Right lobe of liver (tissue), 6 donors: ENCODE results near the gene MIGA1. TPM values are rescaled to one million over a fixed set of nuclear protein-coding genes. Genes with fewer than 3 reads are reported as not detected.
A peak's percentile ranks its signal among the peaks of the same experiment; 100 is the strongest.

Experiments
- ATAC-seq, 4 donors: fragments of 200-7000 bp; cut with Tn5 transposase; one replicate each; pipeline ENCODE4 v1.9.1; 2020; ENCODE audit warnings: mild to moderate bottlenecking in 4 of 4, moderate library complexity in 4 of 4
- DNase-seq, 3 donors: peaks; one replicate each; pipeline ENCODE4 v3.0.0-alpha.2; 2020
- H3K27ac ChIP-seq, 3 donors: fragments of 200-600 bp; one replicate each; pipeline ENCODE4 v1.8.0; 2022
- H3K27me3 ChIP-seq, 2 donors: fragments of 200-600 bp; one replicate each; pipeline ENCODE4 v1.8.0; 2022
- H3K36me3 ChIP-seq, 4 donors: fragments of 200-600 bp; sonication (generic) in 1 of 4; one replicate each; pipeline versions ENCODE4 v1.5.1 to v1.8.0; 2017 to 2022; ENCODE audit warnings: control low read depth in 1 of 4
- H3K4me1 ChIP-seq, 4 donors: fragments of 200-600 bp; sonication (generic) in 1 of 4; one replicate each; pipeline versions ENCODE4 v1.5.1 to v1.8.0; 2017 to 2022; ENCODE audit warnings: control low read depth in 1 of 4
- H3K4me3 ChIP-seq, 3 donors: fragments of 200-600 bp; one replicate each; pipeline ENCODE4 v1.8.0; 2022
- H3K9me3 ChIP-seq, 4 donors: fragments of 200-600 bp; sonication (generic) in 1 of 4; one replicate each; pipeline versions ENCODE4 v1.5.1 to v1.8.0; 2017 to 2022; ENCODE audit warnings: control low read depth in 1 of 4
- POLR2A ChIP-seq: fragments of 450-650 bp; IDR thresholded peaks from one replicate; pipeline ENCODE4 v1.6.1; 2017; ENCODE audit warnings: antibody characterized with exemption, mild to moderate bottlenecking
- WGBS: methylation state at CpG from one replicate; pipeline ENCODE4 v1.1.6; 2018; ENCODE audit warnings: low coverage, low lambda C conversion rate; ENCODE audit not compliant: insufficient coverage; ENCODE audit errors: missing lambda C conversion rate; 5-methylcytosine and 5-hydroxymethylcytosine counted together
- intact Hi-C, 2 donors: fragments of 100-400 bp; cut with DNase I; formaldehyde crosslinking; loops; one replicate each; pipeline versions ENCODE4 v1.11.2 to v1.14.1; 2022
- total RNA-seq, 6 experiments: library from RNA; depleted of rRNA in 2 of 6; stranded (reverse); fragments of >200 nt in 2 of 6; fragmentation: NEBNext Ultra II Directional in 3 of 6; extraction: Animal tissue kit (Norgen Biotek cat#: 25700) in 3 of 6; gene quantifications; one replicate each; pipeline versions ENCODE4 v1.1.0 to v1.2.4, GENCODE V29; 2016 to 2023
- TF ChIP-seq, protein P1 (sequence below), 4 donors: fragments of 200-600 bp in 3 of 4; fragments of 450-650 bp in 1 of 4; IDR thresholded peaks; one replicate each; pipeline versions ENCODE4 v1.5.1 to v1.8.0; 2016 to 2022; ENCODE audit warnings: antibody characterized with exemption in 4 of 4, mild to moderate bottlenecking in 2 of 4
- donor health status: DM: no; HTN: yes; CAD: no.
- donor health status: DM: no; HTN: no; CAD: no.
- donor health status: DM: no; HTN: no; CAD: no.
- donor health status: DM: no; HTN: yes; CAD: no.
- donor health status: DM: no; HTN: yes; CAD: no.

MIGA1 gene
- total RNA-seq, 6 experiments from 2014 or later, result 7.7 to 12.2 (median 8.8) TPM

DNA sequence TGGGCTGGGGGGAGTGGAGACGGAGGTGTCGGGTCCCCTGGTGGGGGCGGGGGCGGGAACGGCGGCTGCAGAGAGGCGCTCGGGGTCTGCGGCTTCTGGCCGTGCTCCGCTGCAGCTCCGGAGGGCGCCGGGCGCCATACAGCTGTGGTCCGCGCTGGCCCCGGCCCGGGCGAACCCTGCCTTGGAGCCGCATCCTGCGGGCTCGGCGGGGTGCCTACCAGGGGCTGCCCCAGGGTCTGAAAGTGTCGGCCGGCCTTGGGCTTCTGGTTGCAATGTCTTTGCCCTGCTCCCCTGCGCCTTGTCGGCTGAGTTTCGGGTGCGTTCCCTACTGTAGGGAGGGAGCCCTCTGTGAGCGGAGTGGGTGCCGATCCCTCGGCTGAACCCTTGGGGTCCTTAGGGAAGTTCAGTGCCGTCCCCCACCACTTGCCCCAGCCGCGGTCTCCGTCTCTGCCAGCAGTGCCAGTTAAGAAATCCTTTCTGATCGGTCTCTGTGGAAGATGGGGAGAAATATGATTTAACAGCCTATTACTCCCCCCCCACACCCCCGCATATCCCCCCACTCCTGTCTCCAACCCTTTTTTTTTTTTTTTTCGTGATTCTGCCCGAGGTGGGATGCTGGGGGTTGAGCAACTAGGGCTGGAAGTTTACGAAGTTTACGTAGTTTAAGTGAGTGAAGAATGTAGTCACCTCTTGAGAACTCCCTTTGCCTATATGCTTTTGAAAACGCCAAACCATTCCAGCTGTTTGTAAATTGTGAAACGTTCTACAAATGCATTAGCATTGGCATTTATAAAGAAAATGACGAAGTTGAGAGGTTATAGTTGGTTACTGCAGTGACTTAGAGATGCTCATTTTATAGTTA, 109.6 kb downstream of the MIGA1 start:
- DNase-seq (peak in 2 of 3 donors; percentile 37 to 45), ATAC-seq (peak; percentile 75 to 79 (median 78))
- Histone ChIP-seq H3K4me1 (no peaks in the 10 kb centered on the region), H3K27ac (peak overlapping the region; percentile 31 to 68 (median 60)), H3K4me3 (peak overlapping the region; percentile 60 to 64 (median 62)), H3K36me3 (no peaks in the 10 kb centered on the region), H3K9me3 (no peaks in the 10 kb centered on the region), H3K27me3 (no peaks in the 10 kb centered on the region)
- no peak for TF ChIP-seq POLR2A
- TF ChIP-seq, protein P1, sequence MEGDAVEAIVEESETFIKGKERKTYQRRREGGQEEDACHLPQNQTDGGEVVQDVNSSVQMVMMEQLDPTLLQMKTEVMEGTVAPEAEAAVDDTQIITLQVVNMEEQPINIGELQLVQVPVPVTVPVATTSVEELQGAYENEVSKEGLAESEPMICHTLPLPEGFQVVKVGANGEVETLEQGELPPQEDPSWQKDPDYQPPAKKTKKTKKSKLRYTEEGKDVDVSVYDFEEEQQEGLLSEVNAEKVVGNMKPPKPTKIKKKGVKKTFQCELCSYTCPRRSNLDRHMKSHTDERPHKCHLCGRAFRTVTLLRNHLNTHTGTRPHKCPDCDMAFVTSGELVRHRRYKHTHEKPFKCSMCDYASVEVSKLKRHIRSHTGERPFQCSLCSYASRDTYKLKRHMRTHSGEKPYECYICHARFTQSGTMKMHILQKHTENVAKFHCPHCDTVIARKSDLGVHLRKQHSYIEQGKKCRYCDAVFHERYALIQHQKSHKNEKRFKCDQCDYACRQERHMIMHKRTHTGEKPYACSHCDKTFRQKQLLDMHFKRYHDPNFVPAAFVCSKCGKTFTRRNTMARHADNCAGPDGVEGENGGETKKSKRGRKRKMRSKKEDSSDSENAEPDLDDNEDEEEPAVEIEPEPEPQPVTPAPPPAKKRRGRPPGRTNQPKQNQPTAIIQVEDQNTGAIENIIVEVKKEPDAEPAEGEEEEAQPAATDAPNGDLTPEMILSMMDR (IDR thresholded peaks at IDR 0.05), result no peak
- 10% methylated on average over 10 of the region's 46 CpGs for WGBS
- intact Hi-C loops, result loop anchor here in 1 of 2 donors (10.0 kb wide), 1 partner anchor 54 kb away; no protein-coding TSS in a partner anchor

DNA sequence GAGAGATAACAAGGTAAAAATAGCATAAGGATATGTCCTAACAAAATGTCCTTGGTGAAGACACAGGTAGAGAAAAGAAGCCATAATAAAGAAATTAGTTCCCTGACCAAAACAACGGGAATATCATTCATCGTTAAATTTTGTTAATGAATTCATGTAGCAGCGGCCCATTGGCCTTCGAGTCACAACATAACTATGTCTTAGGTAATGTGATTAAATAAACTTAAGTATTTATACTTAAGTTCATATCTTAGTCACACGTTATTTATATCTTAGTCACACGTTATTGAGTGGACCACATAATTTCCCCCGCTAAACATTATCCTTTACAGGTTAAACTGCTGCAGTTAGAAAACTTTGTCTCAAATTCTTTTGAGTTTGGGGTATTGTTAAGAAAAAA, 110.2 kb downstream of the MIGA1 start:
- no peaks in the 10 kb centered on the region for H3K4me1 ChIP-seq
- no peaks in the 10 kb centered on the region for H3K27me3 ChIP-seq
- DNase-seq (no peak), ATAC-seq (no peak)
- H3K4me3 ChIP-seq, result peak overlapping the region in 2 of 3 donors; percentile 60 to 62
- no peaks in the 10 kb centered on the region for H3K36me3 ChIP-seq
- no peak overlapping the region for H3K27ac ChIP-seq
- 69% methylated on average over 7 of the region's 7 CpGs for WGBS
- TF ChIP-seq, protein P1 (IDR thresholded peaks at IDR 0.05), result no peak
- no peak for TF ChIP-seq POLR2A
- no peaks in the 10 kb centered on the region for H3K9me3 ChIP-seq
- intact Hi-C loops, result loop anchor here in 1 of 2 donors (10.0 kb wide), 1 partner anchor 55 kb away; no protein-coding TSS in a partner anchor

DNA sequence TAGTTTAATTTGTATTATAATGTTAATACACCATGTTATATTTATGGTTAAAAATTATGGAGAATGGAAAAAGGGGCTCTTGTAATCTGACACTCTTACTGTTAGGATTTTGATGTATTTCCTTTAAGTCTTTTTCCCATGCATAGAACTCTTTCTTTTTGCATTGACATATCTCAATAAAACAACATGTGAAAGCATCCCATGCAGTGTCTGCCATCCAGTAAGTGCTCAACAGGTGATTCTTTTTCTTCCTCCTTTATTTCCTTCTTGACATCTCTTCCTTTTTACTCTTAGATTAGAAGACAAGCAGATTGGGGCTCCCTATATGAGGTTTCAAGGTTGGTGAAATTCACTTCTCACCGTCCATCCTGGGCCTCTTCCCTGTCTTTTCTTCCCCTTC, 111.8 kb downstream of the MIGA1 start:
- intact Hi-C loops, result no loop called here
- Histone ChIP-seq H3K4me3 (no peak overlapping the region), H3K9me3 (no peaks in the 10 kb centered on the region), H3K27me3 (no peaks in the 10 kb centered on the region), H3K4me1 (no peaks in the 10 kb centered on the region), H3K36me3 (no peaks in the 10 kb centered on the region), H3K27ac (no peak overlapping the region)
- ATAC-seq (no peak), DNase-seq (no peak)
- TF ChIP-seq, protein P1 (IDR thresholded peaks at IDR 0.05), result no peak
- no peak for TF ChIP-seq POLR2A
- 90% methylated on average over 1 of the region's 1 CpG for WGBS

DNA sequence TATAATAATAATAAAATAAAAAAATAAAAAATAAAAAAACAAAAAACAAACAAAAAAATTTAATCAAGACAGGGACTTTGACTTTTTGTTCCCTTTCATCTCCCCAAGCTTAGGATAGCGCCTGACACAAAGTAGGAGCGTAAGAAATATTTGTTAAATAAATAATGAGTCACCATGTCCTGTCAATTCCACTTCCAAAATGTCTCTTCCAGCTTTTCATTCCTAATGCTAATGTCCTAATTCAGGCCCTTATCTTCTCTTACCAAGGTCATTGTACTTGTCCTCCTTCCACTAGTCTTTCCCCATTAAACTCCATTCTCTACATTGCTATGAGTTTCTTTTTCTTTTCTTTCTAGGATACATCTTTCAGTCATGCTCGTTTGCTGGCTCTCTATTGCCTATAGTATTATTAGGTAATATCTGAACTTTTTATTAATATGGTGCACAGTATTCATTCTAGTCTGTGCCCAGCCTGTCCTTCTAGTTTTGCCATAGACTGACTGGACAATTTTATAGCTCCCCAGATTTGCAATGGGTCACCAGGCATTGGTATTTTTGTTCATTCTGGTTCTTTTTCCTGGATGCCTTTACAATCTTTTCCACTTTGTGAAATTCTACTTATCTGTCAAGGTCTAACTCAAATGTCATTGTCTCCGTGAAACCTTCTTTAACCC, 120.3 kb downstream of the MIGA1 start:
- H3K36me3 ChIP-seq, result no peaks in the 10 kb centered on the region
- 37% methylated on average over 4 of the region's 4 CpGs for WGBS
- no peak overlapping the region for H3K27ac ChIP-seq
- no peak overlapping the region for H3K4me3 ChIP-seq
- no peak for DNase-seq
- peaks cover 0 to 4% (median under 1%) of the 10 kb centered on the region in 4 donors for H3K4me1 ChIP-seq
- intact Hi-C loops, result no loop called here
- H3K27me3 ChIP-seq, result no peaks in the 10 kb centered on the region
- no peaks in the 10 kb centered on the region for H3K9me3 ChIP-seq
- ATAC-seq, result peak; percentile 33 to 98 (median 64)
- TF ChIP-seq, protein P1 (IDR thresholded peaks at IDR 0.05), result no peak
- no peak for TF ChIP-seq POLR2A
